22Rv1 (cell line): ENCODE measurements around the gene ASTN2.

ENCODE experiments used
- ZFX ChIP-seq: fragments of 450-650 bp; IDR thresholded peaks from 2 replicates; pipeline ENCODE4 v1.6.1; 2017; ENCODE audit warnings: antibody characterized with exemption, borderline replicate concordance
- TF ChIP-seq, protein P1 (sequence below): fragments of 450-650 bp; IDR thresholded peaks from 2 replicates; pipeline ENCODE4 v1.5.1; 2017; ENCODE audit warnings: mild to moderate bottlenecking

GRCh38 chr9:117021906-117022305 lies 393.0 kb downstream of the ASTN2 start:
- TF ChIP-seq, protein P1, sequence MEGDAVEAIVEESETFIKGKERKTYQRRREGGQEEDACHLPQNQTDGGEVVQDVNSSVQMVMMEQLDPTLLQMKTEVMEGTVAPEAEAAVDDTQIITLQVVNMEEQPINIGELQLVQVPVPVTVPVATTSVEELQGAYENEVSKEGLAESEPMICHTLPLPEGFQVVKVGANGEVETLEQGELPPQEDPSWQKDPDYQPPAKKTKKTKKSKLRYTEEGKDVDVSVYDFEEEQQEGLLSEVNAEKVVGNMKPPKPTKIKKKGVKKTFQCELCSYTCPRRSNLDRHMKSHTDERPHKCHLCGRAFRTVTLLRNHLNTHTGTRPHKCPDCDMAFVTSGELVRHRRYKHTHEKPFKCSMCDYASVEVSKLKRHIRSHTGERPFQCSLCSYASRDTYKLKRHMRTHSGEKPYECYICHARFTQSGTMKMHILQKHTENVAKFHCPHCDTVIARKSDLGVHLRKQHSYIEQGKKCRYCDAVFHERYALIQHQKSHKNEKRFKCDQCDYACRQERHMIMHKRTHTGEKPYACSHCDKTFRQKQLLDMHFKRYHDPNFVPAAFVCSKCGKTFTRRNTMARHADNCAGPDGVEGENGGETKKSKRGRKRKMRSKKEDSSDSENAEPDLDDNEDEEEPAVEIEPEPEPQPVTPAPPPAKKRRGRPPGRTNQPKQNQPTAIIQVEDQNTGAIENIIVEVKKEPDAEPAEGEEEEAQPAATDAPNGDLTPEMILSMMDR: no peak
- TF ChIP-seq ZFX: no peak
